ENCODE data around the gene USP38. TPM values are rescaled to one million over a fixed set of nuclear protein-coding genes. Genes with fewer than 3 reads are reported as not detected.
A peak's percentile ranks its signal among the peaks of the same experiment; 100 is the strongest.

Gene USP38, protein sequence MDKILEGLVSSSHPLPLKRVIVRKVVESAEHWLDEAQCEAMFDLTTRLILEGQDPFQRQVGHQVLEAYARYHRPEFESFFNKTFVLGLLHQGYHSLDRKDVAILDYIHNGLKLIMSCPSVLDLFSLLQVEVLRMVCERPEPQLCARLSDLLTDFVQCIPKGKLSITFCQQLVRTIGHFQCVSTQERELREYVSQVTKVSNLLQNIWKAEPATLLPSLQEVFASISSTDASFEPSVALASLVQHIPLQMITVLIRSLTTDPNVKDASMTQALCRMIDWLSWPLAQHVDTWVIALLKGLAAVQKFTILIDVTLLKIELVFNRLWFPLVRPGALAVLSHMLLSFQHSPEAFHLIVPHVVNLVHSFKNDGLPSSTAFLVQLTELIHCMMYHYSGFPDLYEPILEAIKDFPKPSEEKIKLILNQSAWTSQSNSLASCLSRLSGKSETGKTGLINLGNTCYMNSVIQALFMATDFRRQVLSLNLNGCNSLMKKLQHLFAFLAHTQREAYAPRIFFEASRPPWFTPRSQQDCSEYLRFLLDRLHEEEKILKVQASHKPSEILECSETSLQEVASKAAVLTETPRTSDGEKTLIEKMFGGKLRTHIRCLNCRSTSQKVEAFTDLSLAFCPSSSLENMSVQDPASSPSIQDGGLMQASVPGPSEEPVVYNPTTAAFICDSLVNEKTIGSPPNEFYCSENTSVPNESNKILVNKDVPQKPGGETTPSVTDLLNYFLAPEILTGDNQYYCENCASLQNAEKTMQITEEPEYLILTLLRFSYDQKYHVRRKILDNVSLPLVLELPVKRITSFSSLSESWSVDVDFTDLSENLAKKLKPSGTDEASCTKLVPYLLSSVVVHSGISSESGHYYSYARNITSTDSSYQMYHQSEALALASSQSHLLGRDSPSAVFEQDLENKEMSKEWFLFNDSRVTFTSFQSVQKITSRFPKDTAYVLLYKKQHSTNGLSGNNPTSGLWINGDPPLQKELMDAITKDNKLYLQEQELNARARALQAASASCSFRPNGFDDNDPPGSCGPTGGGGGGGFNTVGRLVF
- total RNA-seq (10 to 100 TPM; 26.0 to 28.5 TPM), polyA plus RNA-seq (ENCODE audit: insufficient read length in 6 of 6) (10 to 100 TPM; 19.4 to 22.8 (median 21.5) TPM)
- long read RNA-seq, donor 1, full-length matches to known transcripts = 4 of 4 reads
- long read RNA-seq, donor 1, partial matches to known transcripts = 0 of 4 reads
- long read RNA-seq, donor 1, other reads (novel, unspliced or antisense) = 0 of 4 reads
- long read RNA-seq, donor 2, full-length matches to known transcripts = 7 of 7 reads
- long read RNA-seq, donor 2, partial matches to known transcripts = 0 of 7 reads
- long read RNA-seq, donor 2, other reads (novel, unspliced or antisense) = 0 of 7 reads
- long read RNA-seq, donor 3, full-length matches to known transcripts = 1 of 1 reads
- long read RNA-seq, donor 3, partial matches to known transcripts = 0 of 1 reads
- long read RNA-seq, donor 3, other reads (novel, unspliced or antisense) = 0 of 1 reads
- long read RNA-seq, donor 4, full-length matches to known transcripts = 3 of 6 reads
- long read RNA-seq, donor 4, partial matches to known transcripts = 2 of 6 reads
- long read RNA-seq, donor 4, other reads (novel, unspliced or antisense) = 1 of 6 reads
- long read RNA-seq, donor 5, full-length matches to known transcripts = 6 of 6 reads
- long read RNA-seq, donor 5, partial matches to known transcripts = 0 of 6 reads
- long read RNA-seq, donor 5, other reads (novel, unspliced or antisense) = 0 of 6 reads
- long read RNA-seq, donor 6, full-length matches to known transcripts = 2 of 8 reads
- long read RNA-seq, donor 6, partial matches to known transcripts = 6 of 8 reads
- long read RNA-seq, donor 6, other reads (novel, unspliced or antisense) = 0 of 8 reads
- long read RNA-seq, donor 7, full-length matches to known transcripts = 1 of 1 reads
- long read RNA-seq, donor 7, partial matches to known transcripts = 0 of 1 reads
- long read RNA-seq, donor 7, other reads (novel, unspliced or antisense) = 0 of 1 reads
- long read RNA-seq, donor 8, full-length matches to known transcripts = 1 of 1 reads
- long read RNA-seq, donor 8, partial matches to known transcripts = 0 of 1 reads
- long read RNA-seq, donor 8, other reads (novel, unspliced or antisense) = 0 of 1 reads
- long read RNA-seq, donor 9 = 0 reads
- long read RNA-seq, donor 10, partial matches to known transcripts = 1 of 1 reads
- long read RNA-seq, donor 10, other reads (novel, unspliced or antisense) = 0 of 1 reads
- long read RNA-seq, donor 11, full-length matches to known transcripts = 4 of 4 reads
- long read RNA-seq, donor 11, partial matches to known transcripts = 0 of 4 reads
- long read RNA-seq, donor 11, other reads (novel, unspliced or antisense) = 0 of 4 reads
- long read RNA-seq, donor 12, full-length matches to known transcripts = 4 of 4 reads
- long read RNA-seq, donor 12, partial matches to known transcripts = 0 of 4 reads
- long read RNA-seq, donor 12, other reads (novel, unspliced or antisense) = 0 of 4 reads

DNA sequence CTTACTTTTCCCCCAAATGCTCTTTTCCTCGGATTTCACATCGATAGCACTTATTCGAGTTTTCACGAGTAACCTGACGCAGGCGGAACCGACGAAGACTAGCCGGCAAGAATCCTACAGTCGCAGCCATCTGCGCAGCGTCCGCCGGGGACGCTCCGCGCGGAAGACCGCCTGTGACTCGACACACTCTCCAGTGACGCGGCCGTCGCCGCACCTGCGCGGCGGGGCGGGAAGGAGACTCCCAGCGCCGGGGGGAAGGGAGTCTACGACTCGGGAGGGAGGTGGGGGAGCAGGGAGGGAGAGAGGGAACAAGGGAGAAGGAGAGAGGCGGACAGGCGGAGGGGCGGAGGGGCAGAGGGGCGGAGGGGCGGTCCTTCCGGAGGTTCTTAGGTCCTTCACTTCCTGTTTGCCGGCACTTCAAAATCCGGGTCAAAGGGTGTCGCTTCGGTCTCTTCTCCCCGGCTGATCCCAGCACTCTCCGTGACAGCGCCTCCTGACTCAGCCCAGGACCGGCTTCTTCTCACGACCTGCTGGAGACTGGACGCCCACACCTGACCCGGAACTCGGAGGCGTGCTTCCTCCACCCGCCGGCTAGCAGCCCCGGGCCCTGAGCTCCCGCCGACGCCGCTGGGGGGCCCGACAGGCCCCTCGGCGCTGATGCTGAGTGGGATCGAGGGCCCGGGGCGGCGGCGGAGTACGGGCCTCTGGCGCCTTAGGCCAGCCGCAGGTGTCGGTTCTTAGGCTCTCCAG lies at the start of gene USP38:
Gene USP38, plus strand, starts transcription at position 415 of the 750 bp plus-strand sequence. CDS start 534 bp downstream, outside the sequence.
- ATAC-seq = peak; percentile 92
- Histone ChIP-seq H3K27ac (peak within 1 kb of the TSS; percentile 93), H3K27me3 (no peaks in the 10 kb centered on the region), H3K4me3 (peak within 1 kb of the TSS; percentile 87 to 90), H3K4me1 (peaks cover 15 to 43% of the 10 kb centered on the region in 2 donors), H3K36me3 (peaks cover 0 to 4% of the 10 kb centered on the region in 2 donors), H3K9me3 (no peaks in the 10 kb centered on the region)
- TF ChIP-seq, protein P1, sequence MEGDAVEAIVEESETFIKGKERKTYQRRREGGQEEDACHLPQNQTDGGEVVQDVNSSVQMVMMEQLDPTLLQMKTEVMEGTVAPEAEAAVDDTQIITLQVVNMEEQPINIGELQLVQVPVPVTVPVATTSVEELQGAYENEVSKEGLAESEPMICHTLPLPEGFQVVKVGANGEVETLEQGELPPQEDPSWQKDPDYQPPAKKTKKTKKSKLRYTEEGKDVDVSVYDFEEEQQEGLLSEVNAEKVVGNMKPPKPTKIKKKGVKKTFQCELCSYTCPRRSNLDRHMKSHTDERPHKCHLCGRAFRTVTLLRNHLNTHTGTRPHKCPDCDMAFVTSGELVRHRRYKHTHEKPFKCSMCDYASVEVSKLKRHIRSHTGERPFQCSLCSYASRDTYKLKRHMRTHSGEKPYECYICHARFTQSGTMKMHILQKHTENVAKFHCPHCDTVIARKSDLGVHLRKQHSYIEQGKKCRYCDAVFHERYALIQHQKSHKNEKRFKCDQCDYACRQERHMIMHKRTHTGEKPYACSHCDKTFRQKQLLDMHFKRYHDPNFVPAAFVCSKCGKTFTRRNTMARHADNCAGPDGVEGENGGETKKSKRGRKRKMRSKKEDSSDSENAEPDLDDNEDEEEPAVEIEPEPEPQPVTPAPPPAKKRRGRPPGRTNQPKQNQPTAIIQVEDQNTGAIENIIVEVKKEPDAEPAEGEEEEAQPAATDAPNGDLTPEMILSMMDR (IDR thresholded peaks at IDR 0.05) = no peak
- intact Hi-C loops (cut with DNase I) = no loop called here
- peak; percentile 89 to 96 (median 94) for DNase-seq

DNA sequence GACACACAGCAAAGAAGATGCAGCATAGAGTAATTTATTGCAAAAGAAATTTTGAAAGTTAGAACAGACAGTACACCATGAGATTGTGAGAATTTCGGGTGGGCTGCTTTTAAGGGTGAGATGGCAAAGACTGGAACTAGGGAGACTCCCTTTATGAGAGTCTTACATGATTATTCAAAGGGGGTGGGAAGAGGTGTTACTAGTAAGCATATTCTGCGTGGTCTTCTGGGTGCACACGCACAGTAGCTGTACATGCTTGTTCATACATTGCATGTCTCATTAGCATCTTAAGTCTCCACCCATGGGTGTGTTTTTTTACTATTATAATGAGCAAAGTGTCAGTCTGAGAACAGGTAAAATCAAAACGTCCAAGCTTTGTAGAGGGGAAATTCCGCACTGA lies 49.4 kb upstream of the USP38 start:
- Histone ChIP-seq H3K36me3 (no peaks in the 10 kb centered on the region), H3K4me1 (no peaks in the 10 kb centered on the region), H3K4me3 (no peak overlapping the region), H3K27ac (no peak overlapping the region), H3K9me3 (no peaks in the 10 kb centered on the region), H3K27me3 (no peaks in the 10 kb centered on the region)
- intact Hi-C loops (cut with DNase I) = no loop called here
- TF ChIP-seq, protein P1 (IDR thresholded peaks at IDR 0.05) = no peak
- no peak for ATAC-seq
- no peak for DNase-seq

DNA sequence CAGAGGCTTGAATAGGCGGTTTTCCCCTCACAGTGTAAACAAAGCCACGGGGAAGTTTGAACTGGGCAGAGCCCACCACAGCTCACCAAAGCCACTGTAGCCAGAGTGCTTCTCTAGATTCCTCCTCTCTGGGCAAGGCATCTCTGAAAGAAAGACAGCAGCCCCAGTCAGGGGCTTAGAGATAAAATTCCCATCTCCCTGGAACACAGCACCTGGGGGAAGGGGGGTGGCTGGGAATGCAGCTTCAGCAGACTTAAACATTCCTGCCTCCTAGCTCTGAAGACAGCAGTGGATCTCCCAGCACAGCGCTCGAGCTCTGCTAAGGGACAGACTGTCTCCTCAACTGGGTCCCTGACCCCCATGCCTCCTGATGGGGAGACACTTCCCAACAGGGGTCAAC lies 44.0 kb upstream of the USP38 start:
- TF ChIP-seq, protein P1 (IDR thresholded peaks at IDR 0.05) = no peak
- intact Hi-C loops (cut with DNase I) = no loop called here
- H3K36me3 ChIP-seq = no peaks in the 10 kb centered on the region
- H3K27ac ChIP-seq = no peak overlapping the region
- DNase-seq = no peak
- ATAC-seq = no peak
- no peaks in the 10 kb centered on the region for H3K27me3 ChIP-seq
- H3K4me3 ChIP-seq = no peak overlapping the region
- peaks cover 0 to 21% of the 10 kb centered on the region in 2 donors for H3K9me3 ChIP-seq
- H3K4me1 ChIP-seq = no peaks in the 10 kb centered on the region
